ENCODE results near the gene YIPF3.
"Not testable (repeated sequence)": the region's sequence is repeated elsewhere in the genome, so short reads cannot be mapped to it uniquely, and the experiment has no call there.

DNA sequence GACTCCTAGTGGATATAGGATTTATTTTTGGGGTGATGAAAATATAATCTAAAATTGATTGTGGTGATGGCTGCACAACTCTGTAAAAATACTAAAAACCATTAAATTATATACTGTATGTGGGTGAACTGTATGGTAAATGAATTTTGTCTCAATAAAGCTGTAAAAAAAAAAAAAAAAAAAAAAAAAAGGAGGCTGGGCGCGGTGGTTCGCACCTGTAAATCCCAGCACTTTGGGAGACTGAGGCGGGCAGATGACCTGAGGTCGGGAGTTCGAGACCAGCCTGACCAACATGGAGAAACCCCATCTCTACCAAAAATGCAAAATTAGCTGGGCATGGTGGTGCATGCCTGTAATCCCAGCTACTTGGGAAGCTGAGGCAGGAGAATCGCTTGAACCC, 40.9 kb upstream of the YIPF3 start:
- not testable (repeated sequence) for TF ChIP-seq POLR2A (IDR thresholded peaks at IDR 0.05)
- TF ChIP-seq, protein P1, sequence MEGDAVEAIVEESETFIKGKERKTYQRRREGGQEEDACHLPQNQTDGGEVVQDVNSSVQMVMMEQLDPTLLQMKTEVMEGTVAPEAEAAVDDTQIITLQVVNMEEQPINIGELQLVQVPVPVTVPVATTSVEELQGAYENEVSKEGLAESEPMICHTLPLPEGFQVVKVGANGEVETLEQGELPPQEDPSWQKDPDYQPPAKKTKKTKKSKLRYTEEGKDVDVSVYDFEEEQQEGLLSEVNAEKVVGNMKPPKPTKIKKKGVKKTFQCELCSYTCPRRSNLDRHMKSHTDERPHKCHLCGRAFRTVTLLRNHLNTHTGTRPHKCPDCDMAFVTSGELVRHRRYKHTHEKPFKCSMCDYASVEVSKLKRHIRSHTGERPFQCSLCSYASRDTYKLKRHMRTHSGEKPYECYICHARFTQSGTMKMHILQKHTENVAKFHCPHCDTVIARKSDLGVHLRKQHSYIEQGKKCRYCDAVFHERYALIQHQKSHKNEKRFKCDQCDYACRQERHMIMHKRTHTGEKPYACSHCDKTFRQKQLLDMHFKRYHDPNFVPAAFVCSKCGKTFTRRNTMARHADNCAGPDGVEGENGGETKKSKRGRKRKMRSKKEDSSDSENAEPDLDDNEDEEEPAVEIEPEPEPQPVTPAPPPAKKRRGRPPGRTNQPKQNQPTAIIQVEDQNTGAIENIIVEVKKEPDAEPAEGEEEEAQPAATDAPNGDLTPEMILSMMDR (IDR thresholded peaks at IDR 0.05): not testable (repeated sequence)
